ENCODE data around the gene LIN37. TPM values are rescaled to one million over a fixed set of nuclear protein-coding genes. Genes with fewer than 3 reads are reported as not detected.

The LIN37 gene
- total and polyA plus RNA-seq, 9 of the 15 experiments (the other 6 are each of a cell fraction or from before 2014, with no cell fraction given) = 1.2 to 12.5 (median 8.6) TPM

- TF ChIP-seq E2F5 (CRISPR knock-in tag; IDR thresholded peaks at IDR 0.05) (no peak), ZNF551 (CRISPR knock-in tag; IDR thresholded peaks at IDR 0.05) (no peak), RAD21 (CRISPR knock-in tag; conservative IDR thresholded peaks at IDR 0.05 in 1 of 2, IDR thresholded peaks at IDR 0.05 in 1 of 2) (no peak), ZZZ3 (IDR thresholded peaks at IDR 0.05) (no peak)
Observed at GRCh38 chr19:35751839-35752745, 3.7 kb downstream of the LIN37 start (continued).

- BruUV-seq (replicated peaks) = no TSS peak
- Histone ChIP-seq H3K4me3 (no peak overlapping the region), H3K27ac (ENCODE audit: extremely low read depth, low read depth, low read length) (no peak overlapping the region; the same call in 2 of the 3 replicates), H3K9me3 (replicated peaks; ENCODE audit: control insufficient read depth, insufficient read depth, low read depth, low read length) (no peaks in the 10 kb centered on the region), H3K9me1 (ENCODE audit: control insufficient read depth, insufficient read depth, low read length) (no peaks in the 10 kb centered on the region), H3K36me3 (ENCODE audit: control insufficient read depth, insufficient read depth, low read length) (peaks cover 23% of the 10 kb centered on the region; the same call in 1 of the 3 replicates), H3K79me2 (ENCODE audit: control insufficient read depth, insufficient read depth, low read length) (peaks cover 7% of the 10 kb centered on the region; the same call in 2 of the 3 replicates), H3K27me3 (ENCODE audit: control insufficient read depth in 2 of 2, insufficient read depth in 2 of 2, low read length in 2 of 2) (no peaks in the 10 kb centered on the region), H3K4me2 (ENCODE audit: insufficient read depth, low read length) (no peak overlapping the region), H3K9ac (ENCODE audit: insufficient read depth in 1 of 2, low read depth in 2 of 2, low read length in 2 of 2) (0 out of 4 replicates have a peak overlapping the region, but pooled peaks of 1 of the 2 experiments have one; percentile 11), H3K4me1 (replicated peaks in 1 of 2; ENCODE audit: control insufficient read depth in 2 of 2, insufficient read depth in 2 of 2, low read length in 2 of 2) (peaks cover 12 to 40% of the 10 kb centered on the region in 2 experiments; a peak in 4 of 5 replicates), H2AFZ (ENCODE audit: low read depth, low read length) (no peak overlapping the region), H4K20me1 (replicated peaks; ENCODE audit: control insufficient read depth, insufficient read depth, low read length) (no peaks in the 10 kb centered on the region)
- no peak for ATAC-seq
- DNase-seq (ENCODE audit: extremely low read depth in 1 of 4, low spot score in 3 of 4) = no peak
- ChIA-PET CTCF (ENCODE audit: low intra/inter-chr PET ratio) (no interaction called here), POLR2A (no interaction called here)
- in situ Hi-C loops (cut with MboI) = no loop called here
- intact Hi-C loops (cut with micrococcal nuclease) = no loop called here
- 74% methylated on average over 8 of the region's 20 CpGs for WGBS (ENCODE audit: insufficient coverage, low coverage, missing lambda C conversion rate)
- FAIRE-seq = no peak
- TF ChIP-seq MCM2 (IDR thresholded peaks at IDR 0.05; ENCODE audit: low read depth) = no peak
- TF ChIP-seq GTF3C2 (IDR thresholded peaks at IDR 0.05; ENCODE audit: borderline replicate concordance, extremely low read depth, insufficient read length) = no peak
- TF ChIP-seq POLR2B (IDR thresholded peaks at IDR 0.05; ENCODE audit: low read depth, partially characterized antibody) = no peak
- no peak for TF ChIP-seq ELF2 (CRISPR knock-in tag; IDR thresholded peaks at IDR 0.05)
- no peak for TF ChIP-seq ZKSCAN1 (IDR thresholded peaks at IDR 0.05; ENCODE audit: low read depth, low read length)
- TF ChIP-seq RB1 (IDR thresholded peaks at IDR 0.05; ENCODE audit: low read depth) = no peak
- TF ChIP-seq ZFP1 (CRISPR knock-in tag; IDR thresholded peaks at IDR 0.05) = no peak
- TF ChIP-seq CXXC5 (CRISPR knock-in tag; IDR thresholded peaks at IDR 0.05) = no peak
- no peak for TF ChIP-seq ETS1 (conservative IDR thresholded peaks at IDR 0.05; ENCODE audit: control insufficient read depth, low read depth, low read length)
Observed at GRCh38 chr19:35752746-35753350, 4.5 kb downstream of the LIN37 start.

Measured in K562 (cell line).